IMR-90 (cell line): ENCODE measurements around the gene ZNF133. TPM values are rescaled to one million over a fixed set of nuclear protein-coding genes. Genes with fewer than 3 reads are reported as not detected.

Source experiments
- ATAC-seq: fragments of 200-7000 bp; cut with Tn5 transposase; 2 replicates; pipeline ENCODE4 v1.9.1; 2020; ENCODE audit warnings: low read depth, mild to moderate bottlenecking, moderate library complexity
- BruUV-seq: library from RNA; stranded (reverse); fragments of 400-500 nt; replicated peaks from 2 replicates; lab custom pipeline; 2021; lab: Mats Ljungman, UMichigan
- CTCF ChIA-PET: fragments of 300-600 bp; formaldehyde crosslinking; extraction: SDS; loops from one replicate; lab custom pipeline; 2021; ENCODE audit warnings: antibody characterized with exemption; lab: Yijun Ruan, JAX
- POLR2A ChIA-PET: fragments of 300-600 bp; sonication (Branson Sonifier 250); formaldehyde crosslinking; loops from one replicate; lab custom pipeline; 2022; ENCODE audit warnings: antibody characterized with exemption; ENCODE audit not compliant: unreplicated experiment; lab: Charles Lee
- DNase-seq: peaks from one replicate; pipeline ENCODE4 v3.0.0; 2013
- H2AFZ ChIP-seq: replicated peaks from 2 replicates; pipeline ENCODE3; 2013; ENCODE audit warnings: low read length, mild to moderate bottlenecking; ENCODE audit not compliant: poor library complexity
- H2AK5ac ChIP-seq: 2 replicates; pipeline ENCODE4 v1.6.1; 2013; ENCODE audit warnings: low read depth, low read length, inconsistent platforms
- H2AK9ac ChIP-seq: replicated peaks from 2 replicates; pipeline ENCODE3; 2013; ENCODE audit warnings: mild to moderate bottlenecking, low read depth, low read length, moderate library complexity; ENCODE audit not compliant: poor library complexity
- H2BK120ac ChIP-seq: 2 replicates; pipeline ENCODE4 v1.6.1; 2013; ENCODE audit warnings: low read depth, low read length, inconsistent platforms
- H2BK15ac ChIP-seq: 3 replicates; pipeline ENCODE4 v1.6.1; 2013; ENCODE audit warnings: low read depth, low read length, inconsistent platforms
- H2BK20ac ChIP-seq: 2 replicates; pipeline ENCODE4 v1.6.1; 2013; ENCODE audit warnings: low read depth, mild to moderate bottlenecking, inconsistent platforms, low read length, moderate library complexity
- H2BK5ac ChIP-seq: 2 replicates; pipeline ENCODE4 v1.6.1; 2013; ENCODE audit warnings: mild to moderate bottlenecking, low read depth, low read length, inconsistent platforms; ENCODE audit not compliant: poor library complexity, severe bottlenecking
- H3K14ac ChIP-seq: replicated peaks from 2 replicates; pipeline ENCODE4 v1.6.1; 2013; ENCODE audit warnings: low read depth, low read length, inconsistent platforms
- H3K18ac ChIP-seq: 2 replicates; pipeline ENCODE4 v1.6.1; 2013; ENCODE audit warnings: low read depth, low read length, control low read depth
- H3K23ac ChIP-seq: 2 replicates; pipeline ENCODE4 v1.6.1; 2013; ENCODE audit warnings: low read depth, low read length, inconsistent platforms
- H3K27ac ChIP-seq: 2 replicates; pipeline ENCODE4 v1.5.1; 2013; ENCODE audit warnings: mild to moderate bottlenecking, control low read depth, low read length; ENCODE audit not compliant: insufficient read depth
- H3K27me3 ChIP-seq: 2 replicates; pipeline ENCODE4 v1.6.1; 2013; ENCODE audit warnings: low read length; ENCODE audit not compliant: control insufficient read depth, insufficient read depth
- H3K36me3 ChIP-seq: 2 replicates; pipeline ENCODE4 v1.6.1; 2013; ENCODE audit warnings: low read length, mixed read lengths; ENCODE audit not compliant: control insufficient read depth, insufficient read depth
- H3K4ac ChIP-seq: 2 replicates; pipeline ENCODE4 v1.6.1; 2013; ENCODE audit warnings: low read depth, low read length, inconsistent platforms
- H3K4me1 ChIP-seq: 2 replicates; pipeline ENCODE4 v1.6.1; 2013; ENCODE audit warnings: low read length, mixed read lengths; ENCODE audit not compliant: control insufficient read depth, insufficient read depth
- H3K4me2 ChIP-seq: 2 replicates; pipeline ENCODE4 v1.6.1; 2013; ENCODE audit warnings: low read depth, mild to moderate bottlenecking, control low read depth, low read length, moderate library complexity
- H3K4me3 ChIP-seq: 2 replicates; pipeline ENCODE4 v1.5.1; 2013; ENCODE audit warnings: low read depth, mild to moderate bottlenecking, control low read depth, low read length, moderate library complexity; ENCODE audit not compliant: insufficient read depth
- H3K56ac ChIP-seq: 2 replicates; pipeline ENCODE4 v1.6.1; 2013; ENCODE audit warnings: low read length, inconsistent platforms; ENCODE audit not compliant: insufficient read depth; ENCODE audit errors: extremely low read depth
- H3K79me1 ChIP-seq, 2 experiments: 2 replicates each; pipeline ENCODE4 v1.6.1; 2013; ENCODE audit warnings: low read length in 2 of 2, inconsistent platforms in 1 of 2, low read depth in 1 of 2
- H3K9ac ChIP-seq: 2 replicates; pipeline ENCODE4 v1.6.1; 2013; ENCODE audit warnings: low read depth, low read length, control low read depth
- H3K9me1 ChIP-seq: 2 replicates; pipeline ENCODE4 v1.6.1; 2013; ENCODE audit warnings: low read length, inconsistent platforms; ENCODE audit not compliant: insufficient read depth
- H3K9me3 ChIP-seq: 2 replicates; pipeline ENCODE4 v1.6.1; 2013; ENCODE audit warnings: low read length; ENCODE audit not compliant: control insufficient read depth, insufficient read depth
- H4K20me1 ChIP-seq: 2 replicates; pipeline ENCODE4 v1.6.1; 2013; ENCODE audit warnings: low read length, inconsistent platforms; ENCODE audit not compliant: insufficient read depth
- H4K5ac ChIP-seq: 2 replicates; pipeline ENCODE4 v1.6.1; 2013; ENCODE audit warnings: mild to moderate bottlenecking, low read depth, low read length, control low read depth
- H4K8ac ChIP-seq, 2 experiments: 2 replicates each; pipeline ENCODE4 v1.6.1; 2013; ENCODE audit warnings: low read depth in 2 of 2, low read length in 2 of 2, control low read depth in 1 of 2, inconsistent platforms in 1 of 2
- H4K91ac ChIP-seq: 2 replicates; pipeline ENCODE4 v1.6.1; 2013; ENCODE audit warnings: low read depth, low read length, inconsistent platforms; ENCODE audit not compliant: insufficient read depth
- CEBPB ChIP-seq: IDR thresholded peaks from 2 replicates; pipeline ENCODE4 v1.6.1; 2012; ENCODE audit warnings: low read depth, low read length, improper control_type of control experiment
- FOS ChIP-seq: fragments of 150-350 bp; IDR thresholded peaks from 2 replicates; pipeline ENCODE4 v1.6.1; 2016; ENCODE audit warnings: low read depth, low read length
- MAZ ChIP-seq: IDR thresholded peaks from 2 replicates; pipeline ENCODE4 v1.6.1; 2012; ENCODE audit warnings: low read depth, mild to moderate bottlenecking, low read length, improper control_type of control experiment, moderate library complexity, borderline replicate concordance
- NFE2L2 ChIP-seq: fragments of 150-350 bp; IDR thresholded peaks from 2 replicates; pipeline ENCODE4 v1.6.1; 2016; ENCODE audit warnings: low read depth, mild to moderate bottlenecking, low read length
- RCOR1 ChIP-seq: IDR thresholded peaks from 2 replicates; pipeline ENCODE4 v1.6.1; 2012; ENCODE audit warnings: mild to moderate bottlenecking, low read length, improper control_type of control experiment; ENCODE audit not compliant: insufficient replicate concordance
- RFX5 ChIP-seq: IDR thresholded peaks from 2 replicates; pipeline ENCODE4 v1.8.0; 2012; ENCODE audit warnings: low read depth, mild to moderate bottlenecking, low read length, moderate library complexity
- SMC3 ChIP-seq: fragments of 150-350 bp; IDR thresholded peaks from 2 replicates; pipeline ENCODE4 v1.6.1; 2016; ENCODE audit warnings: low read depth, mild to moderate bottlenecking, antibody characterized with exemption, low read length, moderate library complexity
- USF2 ChIP-seq: fragments of 150-350 bp; IDR thresholded peaks from 2 replicates; pipeline ENCODE4 v1.6.1; 2017; ENCODE audit warnings: mild to moderate bottlenecking, antibody characterized with exemption, low read length, low read depth
- WGBS, 2 experiments: methylation state at CpG; one replicate each; pipeline versions ENCODE4 v1.1.5 to v1.1.7; 2013; ENCODE audit warnings: missing lambda C conversion rate in 2 of 2; ENCODE audit not compliant: insufficient read length in 1 of 2; ENCODE audit errors: extremely low coverage in 2 of 2; 5-methylcytosine and 5-hydroxymethylcytosine counted together
- dilution Hi-C: fragments of 300-500 bp; cut with HindIII; formaldehyde crosslinking; loops from one replicate; pipeline ENCODE4 v1.14.3; 2018; ENCODE audit warnings: low sequenced_read_pairs; ENCODE audit not compliant: unreplicated experiment
- in situ Hi-C: fragments of 300-500 bp; cut with MboI; formaldehyde crosslinking; loops from 3 replicates; pipeline ENCODE4 v1.14.3; 2019; ENCODE audit warnings: low sequenced_read_pairs, inconsistent platforms, mixed read lengths
- intact Hi-C: fragments of 100-400 bp; cut with micrococcal nuclease; formaldehyde crosslinking; loops from 2 replicates; pipeline ENCODE4 v1.10.0; 2022
- polyA plus RNA-seq, 3 experiments: library from polyadenylated mRNA; depleted of rRNA; stranded (reverse); fragments of >200 nt; gene quantifications; 2 replicates each; pipeline ENCODE4 v1.2.3, GENCODE V29; 2012; ENCODE audit warnings: low replicate concordance in 1 of 3
- total RNA-seq: library from RNA; depleted of rRNA; stranded (reverse); fragments of >200 nt; gene quantifications from 2 replicates; pipeline ENCODE4 v1.2.3, GENCODE V29; 2012

ZNF133 gene
- total and polyA plus RNA-seq, 2 of the 4 experiments (the other 2 are of a cell fraction), result 18.3 to 33.5 TPM

GRCh38 chr20:18288749-18289267 is 481 bp downstream of the ZNF133 start:
- dilution Hi-C loops, result no loop called here
- H2AK9ac ChIP-seq, result peak overlapping the region; percentile 87
- H3K14ac ChIP-seq, result peak overlapping the region; percentile 62
- no TSS peak for BruUV-seq
- peak overlapping the region; percentile 80 for H3K4me3 ChIP-seq
- H4K5ac ChIP-seq, result peak overlapping the region; percentile 85
- H3K79me1 ChIP-seq, result peaks cover 45 to 48% of the 10 kb centered on the region in 2 experiments
- 0 out of 2 replicates have a peak overlapping the region, but pooled peaks have one; percentile 27 for H2AK5ac ChIP-seq
- peak overlapping the region; percentile 73 to 89 for H4K8ac ChIP-seq
- no peak overlapping the region for H2BK20ac ChIP-seq
- H3K23ac ChIP-seq, result peak overlapping the region; percentile 61
- intact Hi-C loops, result no loop called here
- peak overlapping the region; percentile 43 for H3K18ac ChIP-seq
- no peak overlapping the region for H2BK120ac ChIP-seq
- peaks cover 15% of the 10 kb centered on the region for H3K36me3 ChIP-seq
- ChIA-PET POLR2A (no interaction called here), CTCF (interaction anchor here (0.9 kb wide), 1 partner anchor 176 kb away, joined by 3 read pairs; no protein-coding TSS in a partner anchor)
- 0% methylated on average over 5 of the region's 19 CpGs; no CpG with 5 or more reads in 1 of the 2 experiments for WGBS, 2 experiments
- peak overlapping the region; percentile 77 for H3K4ac ChIP-seq
- H3K9me3 ChIP-seq, result peaks cover 9% of the 10 kb centered on the region
- peaks cover 2% of the 10 kb centered on the region; the same call in 1 of the 2 replicates for H3K4me1 ChIP-seq
- H3K9me1 ChIP-seq, result peaks cover 11% of the 10 kb centered on the region; the same call in 1 of the 2 replicates
- peaks cover 8% of the 10 kb centered on the region; the same call in 1 of the 2 replicates for H4K20me1 ChIP-seq
- peak overlapping the region; percentile 90 for H3K4me2 ChIP-seq
- DNase-seq (peak; percentile 17), ATAC-seq (peak; percentile 52)
- in situ Hi-C loops, result no loop called here
- H2AFZ ChIP-seq, result peak overlapping the region; percentile 98
- H3K56ac ChIP-seq, result peak overlapping the region; percentile 60; the same call in 1 of the 2 replicates
- H3K27ac ChIP-seq, result peak overlapping the region; percentile 80
- peak overlapping the region; percentile 98 for H3K9ac ChIP-seq
- H3K27me3 ChIP-seq, result no peaks in the 10 kb centered on the region
- TF ChIP-seq NFE2L2 (no peak), RFX5 (no peak), CEBPB (no peak), SMC3 (no peak), MAZ (no peak), FOS (no peak), RCOR1 (no peak), USF2 (no peak)
- peak overlapping the region; percentile 54 for H4K91ac ChIP-seq
- H2BK15ac ChIP-seq, result no peak overlapping the region
- peak overlapping the region; percentile 59 for H2BK5ac ChIP-seq
